GM12873 (cell line): ENCODE results near the gene PRKAR2A.

ENCODE experiments used
- TF ChIP-seq, protein P1 (sequence below): IDR thresholded peaks from 2 replicates; pipeline ENCODE4 v1.5.1; 2012; ENCODE audit warnings: low read depth, mild to moderate bottlenecking, moderate library complexity, low read length, control low read depth; ENCODE audit not compliant: insufficient read depth; ENCODE audit errors: missing control alignments

PRKAR2A gene

DNA sequence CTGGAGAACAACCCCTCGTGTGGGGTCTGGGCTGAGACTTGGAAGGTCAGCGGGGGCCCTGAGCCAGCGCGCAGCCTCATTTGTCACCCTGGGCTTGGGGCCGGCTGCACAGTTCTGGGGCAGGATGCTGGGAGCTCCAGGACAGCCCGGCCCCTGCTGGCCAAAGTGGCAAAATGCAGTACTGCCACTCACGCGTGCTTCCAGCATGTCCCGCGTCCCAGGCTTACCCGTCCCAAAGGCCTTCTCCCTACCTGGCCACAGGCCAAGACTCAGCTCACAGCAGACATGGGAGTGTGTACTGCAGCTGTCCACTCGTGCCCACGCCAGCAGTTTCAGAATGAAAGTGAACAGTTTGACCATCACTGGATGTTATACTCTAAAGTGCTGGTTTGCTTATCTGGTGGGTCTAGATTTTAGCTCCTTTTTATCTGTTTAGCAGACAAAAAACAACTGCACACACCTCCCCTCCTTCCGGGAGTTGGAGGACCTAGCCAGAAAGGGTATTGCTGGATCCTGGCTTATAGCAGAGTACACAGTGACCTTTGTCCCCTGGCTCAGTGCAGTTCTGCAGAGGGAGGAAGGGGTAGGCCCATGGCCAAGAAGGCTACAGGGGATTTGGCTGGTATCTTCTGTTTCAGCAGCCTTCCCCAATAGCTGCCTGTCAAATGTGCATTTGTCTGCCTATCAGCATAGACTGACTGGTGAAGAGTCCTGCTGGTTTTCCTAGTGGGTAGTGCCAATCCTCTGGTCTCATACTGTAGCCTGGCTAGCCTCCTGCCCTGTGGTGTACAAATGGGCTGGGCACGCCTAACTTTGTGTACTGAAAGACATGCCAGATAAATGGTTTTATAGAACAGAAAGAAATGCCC, 107.5 kb downstream of the PRKAR2A start:
- TF ChIP-seq, protein P1, sequence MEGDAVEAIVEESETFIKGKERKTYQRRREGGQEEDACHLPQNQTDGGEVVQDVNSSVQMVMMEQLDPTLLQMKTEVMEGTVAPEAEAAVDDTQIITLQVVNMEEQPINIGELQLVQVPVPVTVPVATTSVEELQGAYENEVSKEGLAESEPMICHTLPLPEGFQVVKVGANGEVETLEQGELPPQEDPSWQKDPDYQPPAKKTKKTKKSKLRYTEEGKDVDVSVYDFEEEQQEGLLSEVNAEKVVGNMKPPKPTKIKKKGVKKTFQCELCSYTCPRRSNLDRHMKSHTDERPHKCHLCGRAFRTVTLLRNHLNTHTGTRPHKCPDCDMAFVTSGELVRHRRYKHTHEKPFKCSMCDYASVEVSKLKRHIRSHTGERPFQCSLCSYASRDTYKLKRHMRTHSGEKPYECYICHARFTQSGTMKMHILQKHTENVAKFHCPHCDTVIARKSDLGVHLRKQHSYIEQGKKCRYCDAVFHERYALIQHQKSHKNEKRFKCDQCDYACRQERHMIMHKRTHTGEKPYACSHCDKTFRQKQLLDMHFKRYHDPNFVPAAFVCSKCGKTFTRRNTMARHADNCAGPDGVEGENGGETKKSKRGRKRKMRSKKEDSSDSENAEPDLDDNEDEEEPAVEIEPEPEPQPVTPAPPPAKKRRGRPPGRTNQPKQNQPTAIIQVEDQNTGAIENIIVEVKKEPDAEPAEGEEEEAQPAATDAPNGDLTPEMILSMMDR, result peak; percentile 88

DNA sequence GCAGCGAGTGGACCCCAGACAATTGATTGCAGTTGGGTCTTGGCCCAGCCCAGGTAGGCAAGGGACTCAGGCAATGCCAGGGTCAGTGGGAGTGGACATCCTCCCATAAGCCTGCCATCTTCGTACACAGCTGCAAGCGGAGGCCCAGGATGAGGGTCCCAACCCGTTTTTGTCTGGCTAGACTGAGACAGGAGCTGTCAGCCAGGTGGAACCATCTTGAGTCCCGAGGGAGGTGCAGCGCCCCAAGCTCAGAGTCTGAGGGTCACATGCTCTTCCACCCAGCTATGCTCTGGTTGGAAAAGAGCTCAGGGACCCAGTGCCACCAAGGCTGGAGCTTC, 108.1 kb downstream of the PRKAR2A start:
- TF ChIP-seq, protein P1, result no peak

DNA sequence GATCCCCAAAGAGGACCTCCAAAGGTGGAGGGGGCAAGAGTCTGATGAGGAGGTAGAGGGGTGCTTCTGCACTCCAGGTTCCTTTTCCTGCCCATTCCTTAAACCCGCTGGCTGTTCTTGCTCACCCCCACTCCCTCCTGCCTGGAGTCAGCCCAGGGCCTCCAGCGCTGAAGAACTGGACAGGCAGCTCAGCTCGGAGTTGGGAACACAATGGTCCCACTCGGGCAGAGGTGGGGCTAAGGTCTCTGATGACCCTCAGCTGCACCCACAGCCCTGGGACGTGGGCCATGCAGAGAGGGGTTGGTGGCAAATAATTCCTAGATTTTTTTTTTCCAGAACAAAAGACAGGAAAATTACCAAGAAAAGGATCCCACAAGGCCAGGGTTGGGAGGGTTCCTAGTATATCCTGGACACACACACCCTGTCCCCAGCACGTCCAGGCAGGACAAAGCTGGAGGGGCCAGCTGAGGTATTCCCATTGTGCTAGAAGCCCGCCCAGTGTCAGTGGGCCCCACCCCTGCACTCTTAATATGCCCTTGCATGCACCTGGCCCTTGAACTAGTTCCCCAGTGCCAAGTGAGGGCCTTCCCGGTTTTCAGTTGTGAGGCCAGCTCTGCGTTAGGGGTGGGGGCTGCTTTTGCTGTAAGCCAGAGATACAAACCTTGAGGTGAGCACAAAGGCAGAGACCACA, 108.6 kb downstream of the PRKAR2A start:
- TF ChIP-seq, protein P1, result no peak

DNA sequence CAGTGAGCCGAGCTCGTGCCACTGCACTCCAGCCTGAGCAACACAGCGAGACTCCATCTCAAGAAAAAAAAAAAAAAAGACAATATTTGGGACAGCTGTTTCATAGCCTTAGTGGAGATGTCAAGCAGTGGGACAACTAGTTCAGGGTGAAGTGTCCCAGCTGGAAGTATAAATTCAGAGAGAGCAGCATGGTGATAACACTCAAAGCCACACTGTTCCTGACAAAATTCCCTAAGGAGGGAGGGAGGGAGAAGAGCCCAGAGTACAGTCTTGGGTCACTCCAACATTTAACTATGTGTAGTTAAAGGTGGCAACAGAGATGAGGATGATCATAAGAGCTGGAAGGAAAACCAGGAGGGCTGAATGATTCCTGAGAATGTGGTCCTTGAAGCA, 109.5 kb downstream of the PRKAR2A start:
- TF ChIP-seq, protein P1, result no peak

DNA sequence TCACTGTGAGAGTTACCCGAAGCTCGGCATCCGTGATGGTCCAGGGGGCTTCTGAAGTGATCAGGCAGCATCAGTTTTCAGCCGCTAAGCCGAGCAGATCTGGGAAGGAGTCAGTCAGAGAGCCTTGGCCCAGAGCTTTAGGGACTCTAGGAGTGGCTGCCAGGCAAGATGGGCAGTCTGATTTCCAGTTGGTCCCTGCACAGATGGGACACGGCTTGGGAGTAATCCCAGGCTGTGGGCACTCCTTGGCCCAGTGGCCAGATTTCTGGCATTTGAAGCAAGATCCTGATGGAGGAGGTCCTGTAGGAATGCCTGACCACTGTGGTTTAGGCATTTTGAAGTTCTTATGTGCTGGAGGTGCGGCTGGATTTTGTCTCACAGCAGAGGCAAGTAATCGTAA, 120.2 kb downstream of the PRKAR2A start:
- TF ChIP-seq, protein P1, result no peak

DNA sequence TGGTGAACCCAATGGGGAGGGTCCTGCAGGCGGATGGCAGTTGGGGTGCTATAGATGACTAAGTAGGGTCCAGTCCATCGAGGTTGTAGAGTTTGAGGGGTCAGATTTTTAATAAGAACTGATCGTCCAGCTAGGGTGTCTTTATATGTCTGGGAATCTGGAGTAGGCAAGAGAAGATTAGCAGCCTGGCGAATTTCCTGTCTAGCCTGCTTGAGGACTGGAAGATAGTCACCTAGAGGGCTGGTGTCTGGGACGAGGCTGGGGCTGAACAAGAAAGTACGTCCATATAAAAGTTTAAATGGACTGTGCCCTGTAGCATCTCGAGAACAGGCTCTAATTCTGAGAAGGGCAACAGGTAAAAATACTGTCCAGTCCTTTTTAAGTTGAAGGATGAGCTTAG, 123.9 kb downstream of the PRKAR2A start:
- TF ChIP-seq, protein P1, result no peak

DNA sequence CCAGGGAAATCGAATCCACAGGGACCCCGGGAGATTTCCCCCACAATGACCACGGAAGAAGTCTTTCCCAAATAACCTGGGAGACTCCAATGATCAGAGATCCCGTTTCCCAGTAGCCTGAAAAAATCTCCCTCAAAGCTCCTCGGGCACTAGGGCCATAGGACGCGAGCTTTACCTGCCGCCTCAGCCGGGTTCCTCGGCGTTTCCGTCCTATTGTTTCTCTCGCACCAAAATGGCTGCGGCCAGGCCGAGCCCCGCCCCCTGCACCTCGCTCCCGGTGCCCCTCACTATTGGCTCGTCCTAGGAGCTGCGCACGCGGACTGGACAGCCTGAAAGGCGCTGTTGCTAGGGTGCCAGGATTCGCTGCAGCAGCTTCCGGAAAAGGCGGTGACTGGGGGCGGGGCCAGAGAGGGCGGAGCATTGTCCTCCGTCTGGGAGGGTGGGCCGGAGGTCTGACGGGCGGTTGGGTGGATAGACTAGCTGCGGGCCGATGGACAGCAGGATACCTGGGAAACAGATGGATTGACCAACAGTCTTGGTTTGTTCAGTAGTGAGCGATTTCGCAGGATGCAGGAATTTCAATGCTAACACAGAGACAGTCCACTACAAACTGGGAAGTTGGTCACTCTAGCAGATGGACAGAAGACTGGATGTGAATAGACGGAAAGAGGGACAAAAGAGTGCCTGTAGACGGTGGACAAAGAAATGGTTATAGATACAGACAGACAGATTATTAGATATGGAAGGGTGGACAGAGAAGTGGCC, 130.5 kb downstream of the PRKAR2A start, which contains the start of gene IP6K2:
Gene IP6K2, minus strand, starts transcription at position 240 of the 765 bp plus-strand sequence. CDS start 21,930 bp downstream, outside the sequence.
- TF ChIP-seq, protein P1, result no peak
